ENCODE measurements around the gene ADARB1.

Gene ADARB1

GRCh38 chr21:45184869-45185268, 110.5 kb downstream of the ADARB1 start:
- H3K9me3 ChIP-seq (ENCODE audit: insufficient read depth, low read length, severe bottlenecking), result peaks cover 26% of the 10 kb centered on the region
- no peak overlapping the region for H3K9ac ChIP-seq (ENCODE audit: low read depth, low read length)
- peaks cover 65% of the 10 kb centered on the region for H3K36me3 ChIP-seq (ENCODE audit: insufficient read depth, low read length)
- no peak for TF ChIP-seq CTCF (IDR thresholded peaks at IDR 0.05; ENCODE audit: borderline replicate concordance, extremely low read depth, low read length, poor library complexity, severe bottlenecking)
- no peaks in the 10 kb centered on the region for H4K20me1 ChIP-seq (ENCODE audit: insufficient read depth, low read length)
- H2AFZ ChIP-seq (ENCODE audit: low read depth, low read length), result no peak overlapping the region
- no peaks in the 10 kb centered on the region for H3K27me3 ChIP-seq (ENCODE audit: insufficient read depth, low read length, poor library complexity)
- no peak overlapping the region for H3K27ac ChIP-seq (ENCODE audit: low read length)
- no peaks in the 10 kb centered on the region for H3K79me2 ChIP-seq (ENCODE audit: insufficient read depth, low read length)
- H3K4me3 ChIP-seq (ENCODE audit: low read depth in 1 of 2, low read length in 2 of 2), result no peak overlapping the region
- H3K4me1 ChIP-seq (ENCODE audit: insufficient read depth, low read length), result no peaks in the 10 kb centered on the region
- no peak overlapping the region for H3K4me2 ChIP-seq (ENCODE audit: insufficient read depth, low read length)
- DNase-seq, result no peak
- no peak for ATAC-seq (ENCODE audit: insufficient read depth, low read depth)

GRCh38 chr21:45186709-45187108, 112.3 kb downstream of the ADARB1 start:
- H3K27me3 ChIP-seq (ENCODE audit: insufficient read depth, low read length, poor library complexity), result no peaks in the 10 kb centered on the region
- H3K9me3 ChIP-seq (ENCODE audit: insufficient read depth, low read length, severe bottlenecking), result peaks cover 36% of the 10 kb centered on the region
- ATAC-seq (ENCODE audit: insufficient read depth, low read depth) (no peak), DNase-seq (no peak)
- H3K27ac ChIP-seq (ENCODE audit: low read length), result no peak overlapping the region
- H3K4me1 ChIP-seq (ENCODE audit: insufficient read depth, low read length), result no peaks in the 10 kb centered on the region
- H3K4me2 ChIP-seq (ENCODE audit: insufficient read depth, low read length), result no peak overlapping the region
- H2AFZ ChIP-seq (ENCODE audit: low read depth, low read length), result no peak overlapping the region
- H3K36me3 ChIP-seq (ENCODE audit: insufficient read depth, low read length), result peaks cover 62% of the 10 kb centered on the region
- TF ChIP-seq EZH2 (IDR thresholded peaks at IDR 0.05; ENCODE audit: borderline replicate concordance, low read depth, low read length, severe bottlenecking) (no peak), CTCF (IDR thresholded peaks at IDR 0.05; ENCODE audit: borderline replicate concordance, extremely low read depth, low read length, poor library complexity, severe bottlenecking) (no peak)
- H3K79me2 ChIP-seq (ENCODE audit: insufficient read depth, low read length), result no peaks in the 10 kb centered on the region
- H4K20me1 ChIP-seq (ENCODE audit: insufficient read depth, low read length), result no peaks in the 10 kb centered on the region
- no peak overlapping the region for H3K4me3 ChIP-seq (ENCODE audit: low read depth in 1 of 2, low read length in 2 of 2)
- H3K9ac ChIP-seq (ENCODE audit: low read depth, low read length), result no peak overlapping the region

- no peaks in the 10 kb centered on the region for H4K20me1 ChIP-seq (ENCODE audit: insufficient read depth, low read length)
- peaks cover 36% of the 10 kb centered on the region for H3K9me3 ChIP-seq (ENCODE audit: insufficient read depth, low read length, severe bottlenecking)
- no peak overlapping the region for H3K4me3 ChIP-seq (ENCODE audit: low read depth in 1 of 2, low read length in 2 of 2)
- H3K4me1 ChIP-seq (ENCODE audit: insufficient read depth, low read length), result no peaks in the 10 kb centered on the region
- peaks cover 62% of the 10 kb centered on the region for H3K36me3 ChIP-seq (ENCODE audit: insufficient read depth, low read length)
- DNase-seq, result no peak
- H2AFZ ChIP-seq (ENCODE audit: low read depth, low read length), result no peak overlapping the region
- no peak for ATAC-seq (ENCODE audit: insufficient read depth, low read depth)
- H3K27ac ChIP-seq (ENCODE audit: low read length), result no peak overlapping the region
- H3K27me3 ChIP-seq (ENCODE audit: insufficient read depth, low read length, poor library complexity), result no peaks in the 10 kb centered on the region
- H3K4me2 ChIP-seq (ENCODE audit: insufficient read depth, low read length), result no peak overlapping the region
- no peak overlapping the region for H3K9ac ChIP-seq (ENCODE audit: low read depth, low read length)
- no peak for TF ChIP-seq CTCF (IDR thresholded peaks at IDR 0.05; ENCODE audit: borderline replicate concordance, extremely low read depth, low read length, poor library complexity, severe bottlenecking)
- TF ChIP-seq EZH2 (IDR thresholded peaks at IDR 0.05; ENCODE audit: borderline replicate concordance, low read depth, low read length, severe bottlenecking), result no peak
- no peaks in the 10 kb centered on the region for H3K79me2 ChIP-seq (ENCODE audit: insufficient read depth, low read length)
Observed at GRCh38 chr21:45187646-45188045, 113.3 kb downstream of the ADARB1 start.

GRCh38 chr21:45190013-45190412, 115.6 kb downstream of the ADARB1 start:
- Histone ChIP-seq H3K27ac (ENCODE audit: low read length) (no peak overlapping the region), H3K9ac (ENCODE audit: low read depth, low read length) (no peak overlapping the region), H3K4me1 (ENCODE audit: insufficient read depth, low read length) (no peaks in the 10 kb centered on the region), H3K4me2 (ENCODE audit: insufficient read depth, low read length) (no peak overlapping the region), H3K4me3 (ENCODE audit: low read depth in 1 of 2, low read length in 2 of 2) (no peak overlapping the region), H4K20me1 (ENCODE audit: insufficient read depth, low read length) (no peaks in the 10 kb centered on the region), H3K36me3 (ENCODE audit: insufficient read depth, low read length) (peaks cover 58% of the 10 kb centered on the region), H3K9me3 (ENCODE audit: insufficient read depth, low read length, severe bottlenecking) (peaks cover 36% of the 10 kb centered on the region), H3K79me2 (ENCODE audit: insufficient read depth, low read length) (no peaks in the 10 kb centered on the region), H2AFZ (ENCODE audit: low read depth, low read length) (no peak overlapping the region), H3K27me3 (ENCODE audit: insufficient read depth, low read length, poor library complexity) (no peaks in the 10 kb centered on the region)
- TF ChIP-seq EZH2 (IDR thresholded peaks at IDR 0.05; ENCODE audit: borderline replicate concordance, low read depth, low read length, severe bottlenecking) (no peak), CTCF (IDR thresholded peaks at IDR 0.05; ENCODE audit: borderline replicate concordance, extremely low read depth, low read length, poor library complexity, severe bottlenecking) (no peak)
- ATAC-seq (ENCODE audit: insufficient read depth, low read depth), result no peak
- DNase-seq, result no peak
